ENCODE results near the gene TMEM232. TPM values are rescaled to one million over a fixed set of nuclear protein-coding genes. Genes with fewer than 3 reads are reported as not detected.

Gene TMEM232
- total RNA-seq (2012; rRNA removed) = 0.36 and 0.56 TPM in 2 replicates
- 0.17 TPM in 1 of 2 replicates, not detected in the other for polyA plus RNA-seq (2012; rRNA removed)
- not detected in 2 replicates for polyA plus RNA-seq (2012; cell fraction: cytosol; rRNA removed)
- 0.10 and 0.66 TPM in 2 replicates for polyA plus RNA-seq (2012; cell fraction: nucleus; rRNA removed; ENCODE audit: low replicate concordance)
- percentile 27 among the genes with signal in this experiment for Bru-seq, nascent RNA
- BruChase-seq, experiment 1, labeled RNA remaining after a 6-hour chase = percentile 26 among the genes with signal in this experiment
- BruChase-seq, experiment 2, labeled RNA remaining after a 2-hour chase = percentile 34 among the genes with signal in this experiment
- long read RNA-seq, partial matches to known transcripts = 0 of 1 reads
- long read RNA-seq, other reads (novel, unspliced or antisense) = 1 of 1 reads

GRCh38 chr5:110726249-110727024, at the start of gene TMEM232:
TSS of gene TMEM232 (minus strand) at chr5:110726671. CDS start at chr5:110667352, 59,319 bp downstream.
- no peaks in the 10 kb centered on the region for H3K79me1 ChIP-seq (ENCODE audit: low read depth in 1 of 2, low read length in 2 of 2)
- H3K9ac ChIP-seq (ENCODE audit: low read depth, low read length) = no peak within 1 kb of the TSS
- H3K18ac ChIP-seq (ENCODE audit: low read depth, low read length) = no peak within 1 kb of the TSS
- no peak within 1 kb of the TSS for H3K4ac ChIP-seq (ENCODE audit: low read depth, low read length)
- no peak within 1 kb of the TSS for H4K91ac ChIP-seq (ENCODE audit: insufficient read depth, low read depth, low read length)
- no peak within 1 kb of the TSS for H2BK20ac ChIP-seq (ENCODE audit: low read depth, low read length)
- H4K20me1 ChIP-seq (ENCODE audit: insufficient read depth, low read length) = no peaks in the 10 kb centered on the region
- no peak within 1 kb of the TSS for H3K14ac ChIP-seq (replicated peaks; ENCODE audit: low read depth, low read length)
- no peak within 1 kb of the TSS for H2BK5ac ChIP-seq (ENCODE audit: low read depth, low read length, poor library complexity, severe bottlenecking)
- no peaks in the 10 kb centered on the region for H3K36me3 ChIP-seq (ENCODE audit: control insufficient read depth, insufficient read depth, low read length)
- DNase-seq (peak; percentile 78), ATAC-seq (ENCODE audit: low read depth) (peak; percentile 99)
- H3K27ac ChIP-seq (ENCODE audit: insufficient read depth, low read length) = no peak within 1 kb of the TSS
- H2AK5ac ChIP-seq (ENCODE audit: low read depth, low read length) = no peak within 1 kb of the TSS
- no peak within 1 kb of the TSS for H4K8ac ChIP-seq (ENCODE audit: low read depth in 2 of 2, low read length in 2 of 2)
- dilution Hi-C loops (cut with HindIII; ENCODE audit: low sequenced_read_pairs, unreplicated experiment) = no loop called here
- no peaks in the 10 kb centered on the region for H3K9me3 ChIP-seq (ENCODE audit: control insufficient read depth, insufficient read depth, low read length)
- CTCF ChIA-PET = interaction anchor here (0.6 to 0.9 kb wide), 3 partner anchors 10 to 1735 kb away, joined by 3 read pairs; partner anchors contain the start of gene SLC25A46
- intact Hi-C loops (cut with micrococcal nuclease) = no loop called here
- no peak within 1 kb of the TSS for H4K5ac ChIP-seq (ENCODE audit: low read depth, low read length)
- H2AFZ ChIP-seq (replicated peaks; ENCODE audit: low read length, poor library complexity) = peak within 1 kb of the TSS; percentile 74
- H2AK9ac ChIP-seq (replicated peaks; ENCODE audit: low read depth, low read length, poor library complexity) = no peak within 1 kb of the TSS
- 0 out of 2 replicates have a peak, but pooled peaks cover 3% of the 10 kb centered on the region for H3K27me3 ChIP-seq (ENCODE audit: control insufficient read depth, insufficient read depth, low read length)
- peak within 1 kb of the TSS; percentile 38; the same call in 1 of the 2 replicates for H3K4me3 ChIP-seq (ENCODE audit: insufficient read depth, low read depth, low read length)
- in situ Hi-C loops (cut with MboI; ENCODE audit: low sequenced_read_pairs) = no loop called here
- H3K4me2 ChIP-seq (ENCODE audit: low read depth, low read length) = peak within 1 kb of the TSS; percentile 89
- no CpG with 5 or more reads among the region's 17 CpGs for WGBS, 2 experiments (ENCODE audit: extremely low coverage in 2 of 2, insufficient read length in 1 of 2)
- BruUV-seq (replicated peaks) = no TSS peak
- TF ChIP-seq CHD1 (IDR thresholded peaks at IDR 0.05; ENCODE audit: low read depth, low read length) = no peak
- peak; percentile 91 for TF ChIP-seq USF2 (IDR thresholded peaks at IDR 0.05; ENCODE audit: low read depth, low read length)
- no peak for TF ChIP-seq POLR2A (IDR thresholded peaks at IDR 0.05; ENCODE audit: low read depth, low read length)
- TF ChIP-seq MAFK (IDR thresholded peaks at IDR 0.05; ENCODE audit: low read depth, low read length) = no peak
- TF ChIP-seq BHLHE40 (IDR thresholded peaks at IDR 0.05; ENCODE audit: low read depth, low read length) = peak; percentile 43; the same call in 1 of the 2 replicates
- no peaks in the 10 kb centered on the region for H3K4me1 ChIP-seq (ENCODE audit: control insufficient read depth, insufficient read depth, low read length)
- no peak within 1 kb of the TSS for H3K23ac ChIP-seq (ENCODE audit: low read depth, low read length)
- POLR2A ChIA-PET (ENCODE audit: unreplicated experiment) = no interaction called here
- H3K9me1 ChIP-seq (ENCODE audit: insufficient read depth, low read length) = no peaks in the 10 kb centered on the region
- H3K56ac ChIP-seq (ENCODE audit: extremely low read depth, insufficient read depth, low read length) = no peak within 1 kb of the TSS
- H2BK15ac ChIP-seq (ENCODE audit: low read depth, low read length) = no peak within 1 kb of the TSS
- H2BK120ac ChIP-seq (ENCODE audit: low read depth, low read length) = no peak within 1 kb of the TSS
